Muscle layer of colon (tissue), 2 donors: Measurements from ENCODE around the gene HSDL1.

Experiments
- H3K27ac ChIP-seq: one replicate; pipeline ENCODE4 v1.7.0; 2013; ENCODE audit warnings: low read depth, mild to moderate bottlenecking, low read length, moderate library complexity
- H3K27me3 ChIP-seq, 2 donors: one replicate each; pipeline ENCODE4 v1.7.0; 2013; ENCODE audit warnings: low read length in 2 of 2, mild to moderate bottlenecking in 2 of 2; ENCODE audit not compliant: insufficient read depth in 2 of 2, control insufficient read depth in 1 of 2
- H3K36me3 ChIP-seq: one replicate; pipeline ENCODE4 v1.7.0; 2013; ENCODE audit warnings: mild to moderate bottlenecking, low read length; ENCODE audit not compliant: insufficient read depth
- H3K4me1 ChIP-seq: one replicate; pipeline ENCODE4 v1.7.0; 2013; ENCODE audit warnings: mild to moderate bottlenecking, low read length; ENCODE audit not compliant: insufficient read depth
- H3K4me3 ChIP-seq, 2 donors: one replicate each; pipeline ENCODE4 v1.7.0; 2013; ENCODE audit warnings: low read length in 2 of 2, low read depth in 1 of 2, mild to moderate bottlenecking in 1 of 2, moderate library complexity in 1 of 2
- H3K9ac ChIP-seq: one replicate; pipeline ENCODE4 v1.7.0; 2013; ENCODE audit warnings: low read length
- H3K9me3 ChIP-seq: one replicate; pipeline ENCODE4 v1.7.0; 2013; ENCODE audit warnings: mild to moderate bottlenecking, low read length
- donor health status: abdominal sarcoma.
- donor health status: Adenocarcinoma of cecum.

Gene HSDL1

GRCh38 chr16:84144859-84145639, at the start of gene HSDL1, which contains the start of gene DNAAF1:
HSDL1 (minus strand) TSS chr16:84145177; CDS start chr16:84131321, 13,856 bp downstream.
DNAAF1 (plus strand) TSS chr16:84145308; CDS start chr16:84145441, 133 bp downstream.
- Histone ChIP-seq H3K4me3 (peak within 1 kb of the TSS; percentile 65 to 76), H3K9me3 (no peaks in the 10 kb centered on the region), H3K27me3 (no peaks in the 10 kb centered on the region), H3K4me1 (peaks cover 12% of the 10 kb centered on the region), H3K36me3 (no peaks in the 10 kb centered on the region), H3K9ac (peak within 1 kb of the TSS; percentile 61), H3K27ac (peak within 1 kb of the TSS; percentile 80)

- Histone ChIP-seq H3K27me3 (peaks cover 0 to 6% of the 10 kb centered on the region in 2 donors), H3K4me3 (no peak overlapping the region), H3K9me3 (no peaks in the 10 kb centered on the region), H3K27ac (no peak overlapping the region), H3K9ac (no peak overlapping the region), H3K4me1 (no peaks in the 10 kb centered on the region), H3K36me3 (no peaks in the 10 kb centered on the region)
Observed at GRCh38 chr16:84194018-84194417, 49.0 kb upstream of the HSDL1 start.

DNA sequence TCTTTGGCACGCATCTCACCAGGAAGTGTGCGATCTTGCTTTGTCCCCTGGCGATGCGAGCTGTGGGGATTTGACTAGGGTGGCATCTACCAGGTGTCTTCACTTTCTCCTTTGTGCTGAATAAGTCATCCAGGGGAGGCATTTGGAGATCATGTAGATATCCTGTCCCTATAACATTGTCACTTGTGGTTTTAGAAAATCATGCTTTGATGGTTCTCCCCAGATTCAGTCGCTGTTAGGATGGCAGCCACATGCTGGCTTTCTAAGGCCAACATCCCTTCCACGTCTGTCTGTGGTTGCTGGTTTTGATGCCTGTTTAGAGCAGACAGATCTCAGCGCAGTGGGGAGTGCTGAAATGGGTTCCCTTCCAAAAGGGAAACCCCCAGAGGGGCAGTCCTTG, 48.5 kb upstream of the HSDL1 start:
- H3K4me3 ChIP-seq, result no peak overlapping the region
- no peaks in the 10 kb centered on the region for H3K4me1 ChIP-seq
- no peaks in the 10 kb centered on the region for H3K9me3 ChIP-seq
- H3K27me3 ChIP-seq, result peaks cover 0 to 6% of the 10 kb centered on the region in 2 donors
- H3K9ac ChIP-seq, result no peak overlapping the region
- H3K36me3 ChIP-seq, result no peaks in the 10 kb centered on the region
- H3K27ac ChIP-seq, result no peak overlapping the region

DNA sequence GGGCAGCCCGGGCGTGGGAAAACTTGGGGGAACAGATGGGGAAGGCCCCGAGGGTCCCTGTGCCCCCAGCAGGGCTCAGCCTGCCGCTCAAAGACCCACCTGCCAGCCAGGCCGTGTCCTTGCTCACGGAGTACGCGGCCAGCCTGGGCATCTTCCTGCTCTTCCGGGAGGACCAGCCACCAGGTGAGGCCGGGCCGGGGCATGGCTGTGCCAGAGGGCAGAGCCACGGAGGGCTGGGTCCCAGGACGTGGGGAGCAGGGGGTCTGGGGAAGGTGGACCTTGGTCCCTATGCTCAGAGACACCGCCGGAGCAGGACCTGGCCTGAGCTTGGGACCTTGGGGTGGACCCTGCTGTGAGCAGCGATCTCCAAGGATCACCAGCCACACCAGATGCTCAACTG, 46.5 kb upstream of the HSDL1 start:
- no peak overlapping the region for H3K27ac ChIP-seq
- H3K9ac ChIP-seq, result no peak overlapping the region
- no peaks in the 10 kb centered on the region for H3K36me3 ChIP-seq
- H3K4me1 ChIP-seq, result no peaks in the 10 kb centered on the region
- H3K4me3 ChIP-seq, result no peak overlapping the region
- H3K27me3 ChIP-seq, result peaks cover 0 to 6% of the 10 kb centered on the region in 2 donors
- no peaks in the 10 kb centered on the region for H3K9me3 ChIP-seq

DNA sequence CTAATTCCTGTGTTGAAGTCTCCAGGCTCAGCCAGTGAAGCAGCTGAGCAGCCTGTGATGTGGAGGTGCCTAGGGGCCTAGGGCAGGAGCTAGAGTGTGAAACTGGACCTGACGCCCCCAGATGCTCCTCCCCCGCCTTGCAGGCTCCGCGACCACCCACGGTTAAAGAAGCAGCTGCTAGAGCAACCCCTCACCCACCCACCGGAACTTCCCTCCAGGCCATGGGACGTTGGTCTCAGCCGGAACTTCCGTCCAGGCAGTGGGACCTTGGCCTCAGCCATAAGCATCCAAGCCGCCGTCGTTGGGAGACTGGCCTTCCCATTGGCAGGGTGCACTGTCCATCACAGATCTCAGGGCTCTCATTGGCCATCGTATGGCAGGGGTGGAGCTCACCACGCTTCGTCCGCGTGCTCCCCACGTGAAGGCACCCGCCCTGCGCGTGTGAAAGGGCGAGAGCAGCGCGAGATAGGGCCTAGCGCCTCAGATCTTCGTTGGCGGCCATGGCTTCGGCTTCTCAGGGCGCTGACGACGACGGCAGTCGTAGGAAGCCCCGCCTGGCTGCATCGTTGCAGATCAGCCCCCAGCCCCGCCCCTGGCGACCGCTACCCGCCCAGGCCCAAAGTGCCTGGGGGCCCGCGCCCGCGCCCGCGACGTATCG, 45.9 kb upstream of the HSDL1 start, which contains the start of gene ADAD2:
Gene ADAD2, plus strand, starts transcription at position 427 of the 658 bp plus-strand sequence. Its CDS starts 74 bp downstream, at position 501.
- Histone ChIP-seq H3K36me3 (no peaks in the 10 kb centered on the region), H3K9me3 (no peaks in the 10 kb centered on the region), H3K27me3 (peaks cover 0 to 6% of the 10 kb centered on the region in 2 donors), H3K4me3 (no peak within 1 kb of the TSS), H3K4me1 (peaks cover 4% of the 10 kb centered on the region), H3K27ac (no peak within 1 kb of the TSS), H3K9ac (no peak within 1 kb of the TSS)

- Histone ChIP-seq H3K4me3 (peak within 1 kb of the TSS; percentile 91 to 93), H3K27ac (peak within 1 kb of the TSS; percentile 96), H3K36me3 (peaks cover 12% of the 10 kb centered on the region), H3K9me3 (no peaks in the 10 kb centered on the region), H3K4me1 (peaks cover 7% of the 10 kb centered on the region), H3K9ac (peak within 1 kb of the TSS; percentile 92), H3K27me3 (no peaks in the 10 kb centered on the region)
Observed at GRCh38 chr16:84186685-84187437, 41.9 kb upstream of the HSDL1 start, which contains the start of gene TAF1C. TAF1C (minus strand) TSS chr16:84187057; CDS start chr16:84184988, 2,069 bp downstream.

GRCh38 chr16:84184775-84185174, 39.8 kb upstream of the HSDL1 start:
- H3K9me3 ChIP-seq, result no peaks in the 10 kb centered on the region
- peaks cover 7% of the 10 kb centered on the region for H3K4me1 ChIP-seq
- H3K9ac ChIP-seq, result no peak overlapping the region
- H3K27me3 ChIP-seq, result no peaks in the 10 kb centered on the region
- H3K4me3 ChIP-seq, result no peak overlapping the region
- no peak overlapping the region for H3K27ac ChIP-seq
- H3K36me3 ChIP-seq, result peaks cover 28% of the 10 kb centered on the region

- H3K27ac ChIP-seq, result no peak overlapping the region
- no peak overlapping the region for H3K9ac ChIP-seq
- H3K4me1 ChIP-seq, result peaks cover 7% of the 10 kb centered on the region
- H3K4me3 ChIP-seq, result no peak overlapping the region
- no peaks in the 10 kb centered on the region for H3K9me3 ChIP-seq
- no peaks in the 10 kb centered on the region for H3K27me3 ChIP-seq
- H3K36me3 ChIP-seq, result peaks cover 28% of the 10 kb centered on the region
Observed at GRCh38 chr16:84183911-84184591, 39.1 kb upstream of the HSDL1 start.

- Histone ChIP-seq H3K36me3 (peaks cover 33% of the 10 kb centered on the region), H3K9me3 (no peaks in the 10 kb centered on the region), H3K9ac (no peak overlapping the region), H3K27ac (no peak overlapping the region), H3K27me3 (no peaks in the 10 kb centered on the region), H3K4me1 (peaks cover 7% of the 10 kb centered on the region), H3K4me3 (no peak overlapping the region)
Observed at GRCh38 chr16:84183572-84183875, 38.5 kb upstream of the HSDL1 start.

- no peak overlapping the region for H3K9ac ChIP-seq
- H3K27ac ChIP-seq, result no peak overlapping the region
- no peak overlapping the region for H3K4me3 ChIP-seq
- H3K36me3 ChIP-seq, result peaks cover 33% of the 10 kb centered on the region
- peaks cover 12% of the 10 kb centered on the region for H3K4me1 ChIP-seq
- no peaks in the 10 kb centered on the region for H3K9me3 ChIP-seq
- H3K27me3 ChIP-seq, result no peaks in the 10 kb centered on the region
Observed at GRCh38 chr16:84182680-84183571, 37.9 kb upstream of the HSDL1 start.
